ENCODE data around the gene SPNS2. TPM values are rescaled to one million over a fixed set of nuclear protein-coding genes. Genes with fewer than 3 reads are reported as not detected.

Gene SPNS2
- polyA plus RNA-seq, 1 donor from 2014 or later: 39.7 TPM

- no peak overlapping the region for H3K4me2 ChIP-seq (ENCODE audit: low read length)
- H3F3A ChIP-seq (ENCODE audit: insufficient read depth, low read length, poor library complexity, severe bottlenecking): no peaks in the 10 kb centered on the region
- no peaks in the 10 kb centered on the region for H3K36me3 ChIP-seq (ENCODE audit: insufficient read depth, low read length)
- no peaks in the 10 kb centered on the region for H3K9me3 ChIP-seq (ENCODE audit: low read length)
- H3K9me2 ChIP-seq (ENCODE audit: insufficient read depth, low read length): no peaks in the 10 kb centered on the region
- H2AFZ ChIP-seq (ENCODE audit: low read depth, low read length): no peak overlapping the region
- H3K27ac ChIP-seq (ENCODE audit: low read length): no peak overlapping the region
- no peaks in the 10 kb centered on the region for H4K20me1 ChIP-seq (ENCODE audit: insufficient read depth)
- TF ChIP-seq, protein P1, sequence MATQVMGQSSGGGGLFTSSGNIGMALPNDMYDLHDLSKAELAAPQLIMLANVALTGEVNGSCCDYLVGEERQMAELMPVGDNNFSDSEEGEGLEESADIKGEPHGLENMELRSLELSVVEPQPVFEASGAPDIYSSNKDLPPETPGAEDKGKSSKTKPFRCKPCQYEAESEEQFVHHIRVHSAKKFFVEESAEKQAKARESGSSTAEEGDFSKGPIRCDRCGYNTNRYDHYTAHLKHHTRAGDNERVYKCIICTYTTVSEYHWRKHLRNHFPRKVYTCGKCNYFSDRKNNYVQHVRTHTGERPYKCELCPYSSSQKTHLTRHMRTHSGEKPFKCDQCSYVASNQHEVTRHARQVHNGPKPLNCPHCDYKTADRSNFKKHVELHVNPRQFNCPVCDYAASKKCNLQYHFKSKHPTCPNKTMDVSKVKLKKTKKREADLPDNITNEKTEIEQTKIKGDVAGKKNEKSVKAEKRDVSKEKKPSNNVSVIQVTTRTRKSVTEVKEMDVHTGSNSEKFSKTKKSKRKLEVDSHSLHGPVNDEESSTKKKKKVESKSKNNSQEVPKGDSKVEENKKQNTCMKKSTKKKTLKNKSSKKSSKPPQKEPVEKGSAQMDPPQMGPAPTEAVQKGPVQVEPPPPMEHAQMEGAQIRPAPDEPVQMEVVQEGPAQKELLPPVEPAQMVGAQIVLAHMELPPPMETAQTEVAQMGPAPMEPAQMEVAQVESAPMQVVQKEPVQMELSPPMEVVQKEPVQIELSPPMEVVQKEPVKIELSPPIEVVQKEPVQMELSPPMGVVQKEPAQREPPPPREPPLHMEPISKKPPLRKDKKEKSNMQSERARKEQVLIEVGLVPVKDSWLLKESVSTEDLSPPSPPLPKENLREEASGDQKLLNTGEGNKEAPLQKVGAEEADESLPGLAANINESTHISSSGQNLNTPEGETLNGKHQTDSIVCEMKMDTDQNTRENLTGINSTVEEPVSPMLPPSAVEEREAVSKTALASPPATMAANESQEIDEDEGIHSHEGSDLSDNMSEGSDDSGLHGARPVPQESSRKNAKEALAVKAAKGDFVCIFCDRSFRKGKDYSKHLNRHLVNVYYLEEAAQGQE (IDR thresholded peaks at IDR 0.05; ENCODE audit: borderline replicate concordance): no peak
- TF ChIP-seq POLR2AphosphoS5 (IDR thresholded peaks at IDR 0.05): no peak
- no peak for TF ChIP-seq EZH2 (IDR thresholded peaks at IDR 0.05; ENCODE audit: borderline replicate concordance, insufficient read depth, low read length, poor library complexity, severe bottlenecking)
- no peak for TF ChIP-seq MXI1 (conservative IDR thresholded peaks at IDR 0.05; ENCODE audit: poor library complexity, severe bottlenecking)
- no peak for TF ChIP-seq RAD21 (conservative IDR thresholded peaks at IDR 0.05)
- no peak for TF ChIP-seq TAF1 (IDR thresholded peaks at IDR 0.05; ENCODE audit: low read depth)
- TF ChIP-seq SMC3 (conservative IDR thresholded peaks at IDR 0.05; ENCODE audit: poor library complexity): no peak
- no peak for TF ChIP-seq CTCF (IDR thresholded peaks at IDR 0.05; ENCODE audit: poor library complexity, severe bottlenecking)
- no peak for TF ChIP-seq EP300 (conservative IDR thresholded peaks at IDR 0.05; ENCODE audit: poor library complexity, severe bottlenecking)
- no peak overlapping the region for H3K4me3 ChIP-seq (ENCODE audit: low read length)
- H3K9ac ChIP-seq (ENCODE audit: low read length): no peak overlapping the region
- no peaks in the 10 kb centered on the region for H3K79me2 ChIP-seq (replicated peaks; ENCODE audit: insufficient read depth, low read length)
- no peaks in the 10 kb centered on the region for H3K27me3 ChIP-seq (ENCODE audit: insufficient read depth, low read depth, low read length)
These were observed 18.1 kb downstream of the SPNS2 start for GRCh38 chr17:4516735-4517134.

GRCh38 chr17:4518901-4519300 is 20.2 kb downstream of the SPNS2 start:
- no peak overlapping the region for H3K9ac ChIP-seq (ENCODE audit: low read length)
- H3K4me3 ChIP-seq (ENCODE audit: low read length): no peak overlapping the region
- no peaks in the 10 kb centered on the region for H4K20me1 ChIP-seq (ENCODE audit: insufficient read depth)
- H3K27me3 ChIP-seq (ENCODE audit: insufficient read depth, low read depth, low read length): no peaks in the 10 kb centered on the region
- no peak overlapping the region for H3K27ac ChIP-seq (ENCODE audit: low read length)
- no peaks in the 10 kb centered on the region for H3K36me3 ChIP-seq (ENCODE audit: insufficient read depth, low read length)
- H3K9me2 ChIP-seq (ENCODE audit: insufficient read depth, low read length): no peaks in the 10 kb centered on the region
- H2AFZ ChIP-seq (ENCODE audit: low read depth, low read length): no peak overlapping the region
- H3F3A ChIP-seq (ENCODE audit: insufficient read depth, low read length, poor library complexity, severe bottlenecking): no peaks in the 10 kb centered on the region
- H3K79me2 ChIP-seq (replicated peaks; ENCODE audit: insufficient read depth, low read length): no peaks in the 10 kb centered on the region
- TF ChIP-seq SMC3 (conservative IDR thresholded peaks at IDR 0.05; ENCODE audit: poor library complexity): no peak
- no peak for TF ChIP-seq TAF1 (IDR thresholded peaks at IDR 0.05; ENCODE audit: low read depth)
- no peak for TF ChIP-seq MXI1 (conservative IDR thresholded peaks at IDR 0.05; ENCODE audit: poor library complexity, severe bottlenecking)
- no peak for TF ChIP-seq RAD21 (conservative IDR thresholded peaks at IDR 0.05)
- no peaks in the 10 kb centered on the region for H3K9me3 ChIP-seq (ENCODE audit: low read length)
- H3K4me2 ChIP-seq (ENCODE audit: low read length): no peak overlapping the region
